ENCODE measurements around the gene MIPOL1.

Gene MIPOL1

GRCh38 chr14:37590428-37591139, 392.8 kb downstream of the MIPOL1 start:
- DNase-seq: no peak

GRCh38 chr14:37591311-37591940, 393.7 kb downstream of the MIPOL1 start:
- DNase-seq: no peak

DNA sequence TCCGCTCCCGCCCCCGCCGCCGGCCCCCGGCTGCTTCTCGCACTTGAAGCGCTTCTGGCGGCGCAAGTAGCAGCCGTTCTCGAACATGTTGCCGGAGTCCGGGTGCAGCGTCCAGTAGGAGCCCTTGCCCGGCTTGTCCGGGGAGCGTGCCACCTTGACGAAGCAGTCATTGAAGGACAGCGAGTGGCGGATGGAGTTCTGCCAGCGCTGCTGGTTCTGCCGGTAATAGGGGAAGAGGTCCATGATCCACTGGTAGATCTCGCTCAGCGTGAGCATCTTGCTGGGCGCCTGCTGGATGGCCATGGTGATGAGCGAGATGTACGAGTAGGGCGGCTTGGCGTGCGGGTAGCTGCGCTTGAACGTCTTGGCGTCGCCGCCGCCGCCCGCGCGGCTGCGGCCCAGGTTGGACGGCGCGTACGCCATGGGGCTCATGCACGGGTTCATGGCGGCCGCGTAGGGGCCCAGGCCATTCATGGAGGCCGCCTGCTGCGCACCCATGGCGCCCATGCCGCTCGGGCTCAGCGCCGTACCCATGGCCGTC, 394.3 kb downstream of the MIPOL1 start:
- no peak for DNase-seq

DNA sequence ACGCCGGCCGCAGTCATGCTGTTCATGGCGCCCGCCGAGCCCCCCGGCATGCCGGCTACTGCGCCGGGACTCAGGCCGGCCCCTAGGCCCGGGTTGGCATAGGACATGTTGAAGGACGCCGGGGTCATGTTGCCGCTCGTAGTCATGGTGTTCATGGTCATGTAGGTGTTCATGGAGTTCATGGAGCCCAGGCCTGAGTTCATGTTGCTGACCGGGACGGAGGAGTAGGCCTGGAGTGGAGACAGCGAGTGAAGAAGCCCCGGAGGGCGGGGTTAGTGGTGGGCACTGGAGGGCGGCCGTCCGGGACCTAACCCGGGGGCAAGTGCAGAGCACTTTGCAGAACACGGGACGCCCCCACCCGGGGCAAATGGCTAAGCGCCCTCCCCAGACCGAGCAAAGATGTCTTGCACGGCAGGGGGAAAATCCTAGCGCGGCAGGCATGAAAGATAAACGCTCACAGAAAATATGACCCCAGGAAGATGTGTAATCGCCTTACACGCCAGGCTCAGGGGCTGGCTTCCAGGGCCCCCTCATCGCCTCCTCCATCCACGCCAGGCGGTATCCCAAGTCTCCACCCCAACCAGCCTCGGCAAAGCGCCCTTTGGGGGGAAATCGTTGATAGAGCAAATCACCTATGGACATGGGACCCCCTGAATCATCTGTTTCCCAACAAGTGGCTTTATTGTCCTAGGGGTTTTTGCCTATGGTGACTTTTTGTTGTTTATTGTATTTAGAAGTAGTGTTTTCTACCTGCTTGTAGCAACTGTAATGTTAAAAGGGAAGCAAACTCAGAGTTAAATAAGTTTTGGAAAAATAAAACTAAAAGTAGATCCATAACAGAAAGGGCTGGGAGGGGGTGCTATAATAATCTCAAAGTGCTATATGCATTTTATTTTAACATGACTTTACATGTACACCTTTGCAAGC, 395.0 kb downstream of the MIPOL1 start:
- DNase-seq: no peak

- DNase-seq: no peak
These were observed 395.9 kb downstream of the MIPOL1 start for GRCh38 chr14:37593511-37594237.

DNA sequence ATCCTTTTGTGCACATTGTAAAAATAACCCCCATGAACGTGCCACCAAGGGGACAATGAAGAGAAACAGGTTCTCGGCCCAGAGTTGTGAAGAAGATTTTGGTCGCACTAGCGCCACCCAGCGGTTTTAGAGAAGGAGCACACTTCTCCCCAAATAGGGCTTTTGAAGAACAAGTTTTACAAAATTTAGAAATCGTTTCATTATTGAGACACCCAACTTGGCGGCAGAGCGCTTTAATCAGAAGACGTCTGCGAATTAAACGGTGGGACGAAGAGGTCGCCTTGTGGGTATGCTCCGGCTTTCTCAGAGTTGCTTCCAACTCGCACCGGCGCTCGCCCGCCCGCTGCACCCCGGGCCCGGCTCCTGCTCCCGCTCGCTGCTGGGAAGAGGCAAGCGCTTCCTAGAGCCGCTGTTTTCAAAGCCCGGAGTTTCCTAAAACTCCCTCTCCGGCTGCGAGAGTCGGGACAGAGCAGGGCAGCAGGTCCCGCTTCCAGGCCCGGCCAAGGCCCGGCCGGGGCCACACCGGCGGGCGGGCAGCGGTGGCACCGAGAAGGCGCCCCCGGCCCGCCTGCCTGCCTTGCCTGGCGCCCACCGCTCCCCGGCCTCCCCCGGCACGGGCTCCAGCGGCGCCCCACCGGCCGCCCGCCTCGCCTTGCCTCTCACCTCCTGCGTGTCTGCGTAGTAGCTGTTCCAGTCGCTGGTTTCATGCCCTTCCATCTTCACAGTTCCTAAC, 396.7 kb downstream of the MIPOL1 start:
- no peak for DNase-seq

- no peak for DNase-seq
These were observed 397.5 kb downstream of the MIPOL1 start, which contains the start of the genes FOXA1 and TTC6 for GRCh38 chr14:37594971-37595808. FOXA1 (minus strand) TSS chr14:37595249; CDS start chr14:37594972, 277 bp downstream. TTC6 (plus strand) TSS chr14:37595629; CDS start chr14:37622065, 26,436 bp downstream.

GRCh38 chr14:37595809-37596621, 398.3 kb downstream of the MIPOL1 start:
- DNase-seq: peak; percentile 11

- DNase-seq: no peak
These were observed 399.2 kb downstream of the MIPOL1 start for GRCh38 chr14:37596790-37597472.

DNA sequence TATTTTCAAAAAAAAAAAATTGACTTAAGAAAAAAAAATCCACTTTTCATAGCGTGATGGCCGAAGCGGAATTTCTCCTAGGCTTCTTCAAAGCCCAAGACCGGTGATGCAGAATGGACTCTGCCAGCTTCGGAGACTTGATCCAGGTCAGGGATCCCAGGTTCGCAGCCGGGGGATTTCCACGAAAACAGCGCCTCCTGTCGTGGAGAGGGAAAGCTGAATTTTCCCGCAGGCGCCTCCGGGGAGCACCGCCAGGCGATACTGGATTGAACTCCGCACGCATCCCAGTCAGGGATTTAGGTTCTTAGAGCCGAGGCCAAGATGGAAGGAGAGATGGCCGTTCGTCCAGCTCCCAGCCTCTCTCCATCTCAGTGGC, 399.8 kb downstream of the MIPOL1 start:
- no peak for DNase-seq

DNA sequence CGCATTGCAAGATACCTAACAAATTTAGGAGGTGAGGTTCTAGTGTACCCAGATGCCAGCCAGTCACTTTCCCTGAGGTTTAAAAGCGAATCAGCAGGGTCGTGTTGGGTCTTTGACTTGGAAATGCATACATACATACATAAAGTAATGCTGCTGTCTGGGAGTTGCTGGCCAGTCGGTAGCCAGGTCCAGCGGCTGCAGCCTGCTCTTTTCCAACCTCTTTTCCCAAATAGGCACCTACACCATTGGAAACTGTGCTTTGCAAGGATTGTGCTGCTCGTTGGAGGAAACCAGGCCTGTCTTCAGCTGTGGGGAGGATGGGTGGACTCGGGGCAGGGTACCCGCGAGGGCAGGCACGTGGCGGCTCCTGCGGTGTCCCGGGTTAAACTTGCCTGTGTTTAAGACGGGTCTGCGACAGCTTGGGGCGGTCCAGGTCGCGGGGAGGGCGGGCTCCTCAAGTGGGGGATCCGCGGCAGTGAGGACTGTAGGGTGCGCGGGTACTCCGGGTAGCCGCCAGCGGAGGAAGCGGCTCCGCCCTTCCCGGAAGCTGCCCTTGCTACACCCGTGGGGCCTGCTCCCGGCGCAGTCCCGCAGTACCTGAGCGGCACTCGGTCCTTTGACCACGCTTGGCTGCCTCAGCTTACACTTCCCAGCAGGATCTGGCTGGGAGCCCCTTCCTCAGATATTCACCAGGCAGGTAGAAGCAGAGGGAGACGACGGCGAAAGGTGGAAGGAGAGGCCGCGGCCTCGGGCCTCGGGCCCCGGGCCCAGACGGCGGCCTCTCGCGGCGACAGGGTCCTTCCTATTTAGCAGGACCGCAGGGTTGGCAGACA, 400.4 kb downstream of the MIPOL1 start:
- DNase-seq: no peak

GRCh38 chr14:37598747-37599506, 401.2 kb downstream of the MIPOL1 start:
- no peak for DNase-seq

DNA sequence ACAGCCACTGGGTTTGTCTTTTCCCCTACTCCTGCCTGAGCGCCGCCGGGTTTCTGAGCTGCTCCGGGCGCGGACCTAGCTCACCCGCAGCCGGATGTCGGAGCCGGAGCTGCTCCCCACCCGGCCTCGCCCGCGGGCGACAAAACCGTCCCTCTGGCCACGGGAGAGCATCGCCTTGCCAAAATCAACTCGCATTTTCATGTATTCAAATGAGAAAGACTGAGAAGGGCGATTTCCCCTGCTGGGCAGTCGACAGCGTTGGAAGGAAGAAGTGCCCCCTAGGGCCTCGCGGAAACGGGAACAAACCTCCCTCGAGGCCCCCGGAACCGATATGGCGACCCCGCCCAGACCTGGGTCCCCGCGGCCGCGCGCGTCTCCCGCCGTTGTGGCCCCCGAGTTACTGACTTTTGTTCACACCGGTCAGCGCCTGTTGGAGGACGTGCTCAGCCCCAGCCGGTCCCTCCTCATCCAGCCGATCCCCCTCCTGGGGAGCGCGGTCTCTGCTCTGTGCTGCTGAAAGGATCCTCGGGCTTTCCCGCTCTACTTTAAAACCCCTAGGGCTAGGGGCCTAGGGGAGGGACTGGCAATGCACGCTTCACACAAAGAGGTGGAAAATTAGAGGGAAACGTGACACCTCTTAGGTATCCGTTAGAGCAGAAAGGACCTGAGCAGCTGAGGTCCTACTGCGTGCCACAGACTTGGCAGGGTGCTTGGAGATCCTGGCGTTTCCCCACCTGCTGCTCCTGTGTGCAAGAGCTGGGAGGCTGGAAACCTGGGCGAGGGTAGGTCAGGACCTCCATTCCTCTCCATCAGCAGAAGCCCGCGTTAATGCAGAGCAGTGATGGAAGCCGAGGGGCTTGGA, 402.0 kb downstream of the MIPOL1 start:
- no peak for DNase-seq

GRCh38 chr14:37600880-37601741, 403.4 kb downstream of the MIPOL1 start:
- DNase-seq: no peak

- no peak for DNase-seq
These were observed 404.1 kb downstream of the MIPOL1 start for GRCh38 chr14:37601865-37602264.
